GM20000 (cell line): Measurements from ENCODE around the gene ITPKB.
A peak's percentile ranks its signal among the peaks of the same experiment; 100 is the strongest.

Source experiments
- DNase-seq: peaks from one replicate; pipeline ENCODE4 v3.0.0; 2012; ENCODE audit warnings: low spot score
- TF ChIP-seq, protein P1 (sequence below): IDR thresholded peaks from 2 replicates; pipeline ENCODE4 v1.5.1; 2012; ENCODE audit warnings: mild to moderate bottlenecking, control low read depth; ENCODE audit errors: extremely low read depth, missing control alignments

The ITPKB gene

DNA sequence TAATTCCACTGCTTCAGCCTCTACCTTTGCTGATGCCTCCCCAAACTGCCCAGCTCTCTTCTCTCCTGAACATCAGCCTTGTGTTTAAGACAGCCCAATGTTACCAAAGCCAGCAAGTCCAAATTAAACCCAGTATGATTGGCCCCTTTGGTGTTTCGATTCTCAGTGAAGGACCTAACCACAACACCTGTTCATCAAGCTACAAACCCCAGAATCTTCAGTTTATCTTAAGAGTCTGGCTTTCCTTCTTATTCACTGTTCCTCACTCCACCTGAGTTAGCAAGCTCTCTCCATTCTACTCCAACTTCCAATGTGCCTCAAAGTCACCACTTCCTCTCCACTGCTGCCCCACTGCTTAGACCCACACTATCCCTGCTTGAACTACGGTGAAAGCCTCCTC, 25.5 kb upstream of the ITPKB start:
- TF ChIP-seq, protein P1, sequence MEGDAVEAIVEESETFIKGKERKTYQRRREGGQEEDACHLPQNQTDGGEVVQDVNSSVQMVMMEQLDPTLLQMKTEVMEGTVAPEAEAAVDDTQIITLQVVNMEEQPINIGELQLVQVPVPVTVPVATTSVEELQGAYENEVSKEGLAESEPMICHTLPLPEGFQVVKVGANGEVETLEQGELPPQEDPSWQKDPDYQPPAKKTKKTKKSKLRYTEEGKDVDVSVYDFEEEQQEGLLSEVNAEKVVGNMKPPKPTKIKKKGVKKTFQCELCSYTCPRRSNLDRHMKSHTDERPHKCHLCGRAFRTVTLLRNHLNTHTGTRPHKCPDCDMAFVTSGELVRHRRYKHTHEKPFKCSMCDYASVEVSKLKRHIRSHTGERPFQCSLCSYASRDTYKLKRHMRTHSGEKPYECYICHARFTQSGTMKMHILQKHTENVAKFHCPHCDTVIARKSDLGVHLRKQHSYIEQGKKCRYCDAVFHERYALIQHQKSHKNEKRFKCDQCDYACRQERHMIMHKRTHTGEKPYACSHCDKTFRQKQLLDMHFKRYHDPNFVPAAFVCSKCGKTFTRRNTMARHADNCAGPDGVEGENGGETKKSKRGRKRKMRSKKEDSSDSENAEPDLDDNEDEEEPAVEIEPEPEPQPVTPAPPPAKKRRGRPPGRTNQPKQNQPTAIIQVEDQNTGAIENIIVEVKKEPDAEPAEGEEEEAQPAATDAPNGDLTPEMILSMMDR: no peak
- peak; percentile 51 for DNase-seq

DNA sequence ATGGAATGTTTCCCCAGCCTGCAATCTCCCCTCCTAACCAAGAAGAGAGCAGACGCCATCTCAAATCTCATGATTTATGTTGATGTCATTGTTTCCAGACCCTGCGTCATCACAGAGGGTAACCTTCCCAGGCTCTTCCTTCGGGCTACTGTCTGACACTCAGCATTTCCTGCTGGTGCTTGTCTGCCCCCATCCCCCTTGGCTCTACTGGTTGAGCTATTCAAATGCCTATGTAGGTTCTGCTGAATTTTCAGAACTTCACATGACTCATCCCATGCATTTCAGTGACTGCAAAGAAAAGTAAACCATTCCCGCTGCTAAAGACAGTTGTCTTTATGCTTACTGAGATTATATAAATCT, 24.8 kb upstream of the ITPKB start:
- DNase-seq: peak; percentile 23
- TF ChIP-seq, protein P1: no peak

DNA sequence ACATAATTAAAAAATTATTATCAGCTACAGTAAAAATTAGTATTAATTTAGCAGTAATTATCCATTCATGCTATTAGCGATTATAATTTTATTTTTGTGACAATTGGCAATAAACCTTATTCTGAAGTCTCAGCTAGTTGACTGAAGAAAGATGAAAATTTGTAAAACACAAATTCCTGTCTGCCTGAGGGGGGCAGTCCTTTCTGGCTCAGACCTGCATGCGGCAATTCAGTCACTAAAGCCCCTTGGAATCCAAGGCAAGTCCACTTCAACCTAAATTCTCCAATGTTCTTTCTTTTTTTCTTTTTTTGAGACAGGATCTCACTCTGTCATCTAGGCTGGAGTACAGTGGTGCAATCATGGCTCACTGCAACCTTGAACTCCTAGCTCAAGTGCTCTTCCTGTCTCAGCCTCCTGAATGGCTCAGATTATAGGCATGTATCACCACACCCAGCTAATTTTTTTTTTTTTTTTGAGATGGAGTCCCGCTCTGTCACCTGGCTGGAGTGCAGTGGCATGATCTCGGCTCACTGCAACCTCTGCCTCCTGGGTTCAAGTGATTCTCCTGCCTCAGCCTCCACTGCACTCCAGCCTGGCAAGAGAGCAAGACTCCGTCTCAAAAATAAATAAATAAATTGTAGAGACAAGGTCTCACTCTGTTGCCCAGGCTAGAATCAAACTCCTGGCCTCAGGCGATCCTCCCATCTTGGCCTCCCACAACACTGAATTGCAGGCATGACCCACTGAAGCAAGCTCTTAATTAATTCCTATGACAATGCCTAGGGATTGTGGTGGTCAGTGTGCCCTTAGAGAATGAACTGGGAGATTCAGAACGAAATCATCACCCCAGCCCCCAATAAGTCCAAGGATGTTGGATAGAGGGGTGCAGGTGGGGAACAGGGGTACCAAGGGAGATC, 24.2 kb upstream of the ITPKB start:
- DNase-seq: no peak
- TF ChIP-seq, protein P1: no peak

DNA sequence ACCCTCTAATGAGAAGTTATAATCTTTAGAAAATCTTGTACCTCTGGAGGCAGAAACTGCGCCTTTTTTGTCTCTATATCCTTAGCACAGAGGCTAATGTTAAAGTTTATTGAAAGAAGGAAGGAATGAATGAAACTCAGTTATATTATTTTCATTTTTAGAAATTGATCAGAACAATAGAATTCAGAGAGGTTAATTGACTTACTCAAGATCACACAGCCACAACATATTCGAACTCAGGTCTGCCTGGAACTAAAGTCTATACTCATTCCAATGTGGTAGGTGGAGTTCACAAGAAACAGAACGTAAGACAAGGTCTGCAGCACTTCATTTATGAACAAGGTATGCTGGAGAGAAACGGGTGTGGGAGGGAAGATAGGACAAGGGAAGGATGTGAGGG, 23.0 kb upstream of the ITPKB start:
- DNase-seq: no peak
- TF ChIP-seq, protein P1: no peak

DNA sequence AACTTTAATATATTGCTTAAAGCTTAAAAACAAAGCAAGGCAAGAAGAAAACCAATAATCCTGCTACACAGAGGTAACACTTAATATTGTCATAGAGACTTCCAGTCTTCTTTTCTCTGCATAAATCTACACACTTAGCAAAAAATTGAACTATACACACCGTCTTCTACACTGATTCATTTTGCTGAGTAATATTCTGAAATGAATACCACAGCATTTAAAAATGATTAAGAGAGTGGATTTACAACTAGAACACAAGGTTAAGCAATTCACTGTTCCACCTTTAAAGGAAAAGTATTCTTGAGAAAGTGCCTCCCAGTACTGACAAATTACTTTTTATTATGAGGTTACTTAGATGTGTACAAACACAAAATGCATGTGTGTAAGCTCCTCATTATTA, 22.2 kb upstream of the ITPKB start:
- no peak for DNase-seq
- TF ChIP-seq, protein P1: no peak

DNA sequence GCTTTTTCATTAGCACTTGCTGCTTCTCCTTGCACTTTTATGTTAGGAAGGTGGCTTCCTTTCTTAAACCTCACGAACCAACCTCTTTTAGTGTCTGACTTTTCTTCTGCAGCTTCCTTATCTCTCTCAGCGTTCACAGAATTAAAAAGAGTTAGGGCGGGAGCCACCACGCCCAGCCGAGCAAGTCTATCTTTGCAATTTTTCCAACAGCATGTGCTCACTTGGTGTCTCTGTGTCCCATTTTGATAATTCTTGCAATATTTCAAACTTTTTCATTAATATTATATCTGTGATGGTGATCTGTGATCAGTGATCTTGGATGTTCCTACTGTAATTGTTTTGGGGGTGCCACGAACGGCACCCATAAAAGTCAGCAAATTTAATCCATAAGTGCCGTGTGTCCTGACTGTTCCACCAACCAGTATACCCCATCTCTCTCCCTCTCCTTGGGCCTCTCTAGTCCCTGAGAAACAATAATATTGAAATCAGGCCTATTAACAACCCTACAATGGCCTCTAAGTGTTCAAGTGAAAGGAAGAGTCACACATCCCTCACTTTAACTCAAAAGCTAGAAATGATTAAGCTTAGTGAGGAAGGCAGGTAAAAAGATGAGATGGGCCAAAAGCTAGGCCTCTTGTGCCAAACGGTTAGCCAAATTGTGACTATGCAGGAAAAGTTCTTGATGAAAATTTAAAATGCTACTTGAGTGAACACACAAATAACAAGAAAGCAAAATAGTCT, 15.9 kb upstream of the ITPKB start:
- TF ChIP-seq, protein P1: no peak
- no peak for DNase-seq

DNA sequence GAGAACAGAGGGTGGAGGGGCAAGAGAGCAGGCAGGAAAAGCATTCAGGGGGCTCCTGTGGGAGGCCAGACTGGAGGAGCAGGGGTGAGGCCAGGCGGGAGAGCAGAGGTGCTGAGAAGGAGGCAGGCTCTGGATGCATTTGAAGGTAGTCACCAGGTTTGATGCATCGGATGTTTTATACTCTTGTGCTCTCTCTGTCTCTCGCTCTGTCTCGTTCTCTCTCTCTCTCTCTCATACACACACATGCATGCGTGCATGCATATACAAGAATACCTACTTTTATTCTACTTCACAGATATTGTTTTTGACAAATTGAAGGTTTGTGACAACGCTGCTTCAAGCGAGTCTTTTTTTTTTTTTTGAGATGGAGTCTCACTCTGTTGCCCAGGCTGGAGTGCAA, 15.0 kb upstream of the ITPKB start:
- no peak for DNase-seq
- TF ChIP-seq, protein P1: no peak
